GM21447 (cell line): ENCODE data around the gene SWAP70.
"Not testable (repeated sequence)": the region's sequence is repeated elsewhere in the genome, so short reads cannot be mapped to it uniquely, and the experiment has no call there.

Experiments used
- ATAC-seq: cut with Tn5 transposase; IDR thresholded peaks from one replicate; pipeline ENCODE4 v1.9.1; 2021; ENCODE audit not compliant: unreplicated experiment

Gene SWAP70

DNA sequence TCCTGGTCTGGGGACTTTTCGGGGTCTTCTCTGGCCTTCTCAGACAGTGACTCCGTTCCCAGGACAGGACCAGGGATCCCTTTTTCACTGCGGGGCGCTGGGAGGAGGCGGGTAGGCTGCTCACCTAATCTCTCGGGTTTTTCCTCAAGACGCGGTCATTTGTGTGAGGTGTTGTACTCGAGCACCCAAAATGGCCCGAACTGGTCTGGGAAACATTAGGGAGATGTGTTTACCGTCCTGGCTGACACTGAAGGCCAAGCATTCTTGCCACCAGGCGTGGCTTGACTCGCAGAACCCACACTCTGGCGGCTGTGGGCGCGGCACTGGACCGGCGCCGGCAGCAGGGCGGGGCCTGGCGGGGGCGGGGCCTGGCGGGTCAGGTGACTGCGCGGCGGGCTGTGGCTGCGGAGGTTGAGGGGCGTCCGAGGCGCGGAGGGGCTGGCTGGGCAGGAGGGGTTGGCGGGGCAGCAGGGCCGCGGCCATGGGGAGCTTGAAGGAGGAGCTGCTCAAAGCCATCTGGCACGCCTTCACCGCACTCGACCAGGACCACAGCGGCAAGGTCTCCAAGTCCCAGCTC, at the start of gene SWAP70:
Gene SWAP70 (plus strand): TSS at position 379 of the 577 bp plus-strand sequence. CDS start 103 bp downstream, at position 482.
- ATAC-seq: peak; percentile 74

DNA sequence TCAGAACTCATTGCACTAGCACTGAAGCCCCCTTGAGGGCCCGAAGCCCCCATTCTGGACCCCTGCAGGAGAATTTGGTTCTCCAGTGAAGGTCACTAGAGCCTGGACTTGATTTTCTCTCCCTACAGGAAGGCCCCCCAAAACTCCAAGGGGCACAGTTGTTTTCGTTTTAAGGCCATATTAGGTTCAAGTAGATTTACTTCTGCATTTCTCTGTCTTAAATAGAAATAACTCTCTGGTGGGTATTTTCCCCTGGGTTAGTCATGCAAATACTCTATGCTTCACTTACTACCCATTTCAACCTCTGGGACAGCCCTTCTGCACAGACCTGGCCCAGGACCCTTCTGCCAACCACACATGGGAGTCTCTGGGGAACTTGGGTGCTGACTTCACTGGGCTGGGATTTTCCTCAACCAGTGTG, 48.8 kb upstream of the SWAP70 start:
- peak; percentile 57 for ATAC-seq

DNA sequence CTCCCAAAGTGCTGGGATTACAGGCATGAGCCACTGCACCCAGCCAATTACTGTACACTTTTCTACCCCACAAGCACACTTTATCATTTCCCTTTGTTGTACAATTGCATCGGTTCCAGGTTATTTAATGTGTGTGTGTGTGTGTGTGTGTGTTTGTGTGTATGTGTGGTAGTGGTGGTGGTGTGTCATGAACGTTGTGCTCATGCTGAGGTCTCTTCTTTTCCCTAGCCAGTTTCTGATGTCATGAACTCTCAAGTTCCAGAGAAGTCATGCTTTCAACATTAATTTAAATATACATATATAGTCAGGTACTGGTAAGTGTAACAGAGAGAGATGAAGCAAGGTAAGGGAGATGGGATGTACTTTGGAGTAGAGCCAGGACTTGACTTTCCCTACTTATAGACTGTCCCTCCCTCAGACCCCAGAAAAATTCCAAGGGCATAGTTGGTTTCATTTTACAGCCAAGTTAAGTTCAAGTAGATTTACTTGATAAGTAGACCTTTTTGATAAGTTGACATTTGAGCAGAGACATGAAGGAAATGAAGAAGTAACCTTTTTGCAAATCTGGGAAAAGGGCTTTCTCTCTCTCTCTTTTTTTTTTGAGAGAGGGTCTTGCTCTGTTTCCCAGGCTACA, 47.7 kb upstream of the SWAP70 start:
- no peak for ATAC-seq

DNA sequence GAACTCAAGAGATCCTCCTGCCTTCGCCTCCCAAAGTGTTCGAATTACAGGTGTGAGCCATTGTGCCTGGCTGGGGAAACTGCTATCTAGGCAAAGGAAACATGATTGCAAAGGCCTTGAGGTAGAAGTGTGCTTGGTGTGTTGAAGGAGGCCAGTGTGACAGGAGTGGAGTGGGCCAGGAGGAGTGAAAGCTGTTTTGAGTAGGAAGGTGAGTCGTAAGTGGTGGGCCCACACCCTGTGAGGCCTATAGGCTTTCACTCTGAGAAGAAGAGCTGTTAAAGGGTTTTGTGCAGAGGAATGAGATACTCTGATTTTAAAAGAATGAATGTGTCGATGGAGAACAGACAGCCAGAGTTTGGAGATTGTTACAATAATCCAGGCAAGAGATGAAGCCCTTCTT, 47.0 kb upstream of the SWAP70 start:
- no peak for ATAC-seq

DNA sequence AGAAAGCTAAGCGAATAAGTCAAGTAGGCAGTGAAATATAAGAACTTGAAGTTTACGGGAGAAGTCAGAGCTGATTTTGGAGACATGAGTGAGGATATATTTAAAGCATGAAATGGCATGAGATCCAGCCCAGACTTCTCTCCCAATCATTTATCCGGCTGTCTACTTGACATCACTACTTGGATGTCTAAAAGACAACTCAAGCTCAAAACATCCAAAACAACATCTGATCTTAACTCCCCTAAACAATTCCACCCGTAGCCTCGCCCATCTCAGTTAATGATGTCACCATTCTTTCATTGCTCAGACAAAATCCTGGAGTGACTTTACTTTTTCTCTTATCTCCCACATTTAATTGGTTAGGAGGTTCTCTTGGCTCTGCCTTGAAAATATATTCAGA, 45.9 kb upstream of the SWAP70 start:
- ATAC-seq: no peak

DNA sequence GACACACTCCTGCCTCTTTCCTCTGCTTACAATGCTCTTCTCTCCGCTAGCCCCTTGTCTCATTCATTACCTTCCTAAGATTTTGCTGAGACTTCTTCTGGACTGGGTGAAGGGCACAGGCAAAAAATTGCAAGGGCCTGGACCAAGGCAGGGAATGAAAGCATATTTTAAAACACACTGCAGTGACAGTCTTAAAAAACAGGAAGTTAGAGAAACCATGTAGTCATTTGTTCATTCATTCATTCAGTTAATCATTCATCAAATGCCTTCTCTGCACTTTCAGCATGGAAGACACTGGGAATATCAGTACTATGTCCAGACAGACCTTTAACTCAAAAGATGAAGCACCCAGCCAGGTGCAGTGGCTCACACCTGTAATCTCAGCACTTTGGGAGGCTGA, 44.9 kb upstream of the SWAP70 start:
- no peak for ATAC-seq

DNA sequence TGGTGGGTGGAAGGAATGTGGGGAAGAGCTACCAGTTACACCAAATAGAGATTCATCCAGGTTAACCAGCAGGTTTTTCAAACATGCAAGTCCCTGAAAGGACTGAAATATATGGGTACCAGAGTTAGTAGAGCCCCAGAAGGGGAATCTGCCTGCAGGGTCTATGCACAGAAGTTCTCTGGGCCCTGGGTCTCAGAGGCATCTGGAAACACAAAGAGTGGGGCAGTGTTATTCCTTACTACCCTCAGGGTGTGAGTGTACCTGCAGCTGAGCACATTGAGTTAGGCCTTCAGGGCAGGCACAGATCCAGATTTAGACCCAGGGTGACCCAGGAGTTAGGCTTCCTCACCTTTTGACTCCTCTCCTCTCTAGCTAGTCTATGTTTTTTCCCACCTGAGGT, 43.9 kb upstream of the SWAP70 start:
- no peak for ATAC-seq

DNA sequence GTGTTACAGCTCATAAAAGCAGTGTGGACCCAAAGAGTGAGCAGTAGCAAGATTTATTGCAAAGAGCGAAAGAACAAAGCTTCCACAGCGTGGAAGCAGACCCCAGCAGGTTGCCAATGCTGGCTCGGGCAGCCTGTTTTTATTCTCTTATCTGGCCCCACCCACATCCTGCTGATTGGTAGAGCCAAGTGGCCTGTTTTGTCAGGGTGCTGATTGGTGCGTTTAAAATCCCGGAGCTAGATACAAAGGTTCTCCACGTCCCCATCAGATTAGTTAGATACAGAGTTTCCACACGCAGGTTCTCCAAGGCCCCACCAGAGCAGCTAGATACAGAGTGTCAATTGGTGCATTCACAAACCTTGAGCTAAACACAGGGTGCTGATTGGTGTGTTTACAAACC, 41.5 kb upstream of the SWAP70 start:
- not testable (repeated sequence) for ATAC-seq

DNA sequence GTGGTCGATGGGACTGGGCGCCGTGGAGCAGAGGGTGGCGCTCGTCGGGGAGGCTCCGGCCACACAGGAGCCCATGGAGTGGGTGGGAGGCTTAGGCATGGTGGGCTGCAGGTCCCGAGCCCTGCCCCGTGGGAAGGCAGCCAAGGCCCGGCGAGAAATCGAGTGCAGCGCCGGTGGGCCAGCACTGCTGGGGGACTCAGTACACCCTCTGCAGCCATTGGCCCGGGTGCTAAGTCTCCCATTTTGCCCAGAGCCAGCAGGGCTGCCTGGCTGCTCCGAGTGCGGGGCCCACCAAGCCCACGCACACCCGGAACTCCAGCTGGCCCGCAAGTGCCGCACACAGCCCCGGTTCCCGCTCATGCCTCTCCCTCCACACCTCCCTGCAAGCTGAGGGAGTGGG, 40.8 kb upstream of the SWAP70 start:
- ATAC-seq: not testable (repeated sequence)

DNA sequence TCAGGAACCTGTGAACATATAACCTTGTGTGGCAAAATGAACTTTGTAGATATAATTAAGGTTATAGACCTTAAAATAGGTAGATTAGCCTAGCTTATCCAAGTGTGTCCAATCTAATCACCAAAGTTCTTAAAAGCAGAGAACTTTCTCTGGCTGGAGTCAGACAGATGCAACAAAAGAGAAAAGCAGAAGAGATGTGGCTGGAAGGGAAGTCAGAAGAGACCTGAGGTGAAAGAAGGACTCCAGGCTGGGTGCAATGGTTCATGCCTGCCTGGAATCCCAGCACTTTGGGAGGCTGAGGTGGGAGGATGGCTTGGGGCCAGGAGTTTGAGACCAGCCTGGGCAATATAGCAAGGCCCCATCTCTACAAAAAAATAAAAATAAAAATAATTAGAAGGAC, 39.4 kb upstream of the SWAP70 start:
- no peak for ATAC-seq

DNA sequence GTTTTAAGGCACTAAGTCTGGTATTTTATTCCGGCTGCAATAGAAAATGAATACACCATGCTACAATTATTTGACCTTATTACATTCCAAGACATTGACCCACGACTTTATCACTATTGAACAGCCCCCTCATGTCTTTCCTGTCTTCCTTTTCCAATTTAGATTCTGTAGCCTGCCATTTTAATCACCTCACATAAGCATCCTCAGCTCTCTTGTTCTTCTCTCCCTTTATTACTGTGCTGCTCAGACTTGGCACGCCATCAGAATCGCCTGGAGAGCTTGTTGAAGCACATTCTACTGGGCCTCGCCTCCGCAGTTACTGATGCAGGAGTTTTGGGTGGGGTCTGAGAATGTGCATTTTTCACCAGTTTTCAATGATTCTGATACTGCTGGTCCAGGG, 38.7 kb upstream of the SWAP70 start:
- ATAC-seq: no peak

DNA sequence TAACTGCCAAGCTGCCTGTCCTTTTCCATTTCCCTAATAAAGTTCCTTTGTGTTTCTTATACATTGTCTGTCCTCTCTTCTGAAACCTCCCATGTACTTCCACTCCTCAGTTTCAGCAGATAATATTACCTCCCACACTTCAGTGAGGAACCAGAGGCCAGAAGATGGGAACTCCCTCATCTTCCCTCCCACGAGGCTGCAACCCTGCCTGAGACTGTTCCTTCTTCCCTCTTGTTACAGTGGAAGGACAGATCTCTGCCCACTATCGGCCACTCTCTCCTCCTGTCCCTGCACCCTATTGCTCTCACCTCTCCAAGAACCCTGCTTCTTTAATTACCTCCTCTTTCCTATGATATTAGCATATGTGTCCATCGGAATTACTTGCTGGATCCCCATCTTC, 38.1 kb upstream of the SWAP70 start:
- ATAC-seq: no peak

DNA sequence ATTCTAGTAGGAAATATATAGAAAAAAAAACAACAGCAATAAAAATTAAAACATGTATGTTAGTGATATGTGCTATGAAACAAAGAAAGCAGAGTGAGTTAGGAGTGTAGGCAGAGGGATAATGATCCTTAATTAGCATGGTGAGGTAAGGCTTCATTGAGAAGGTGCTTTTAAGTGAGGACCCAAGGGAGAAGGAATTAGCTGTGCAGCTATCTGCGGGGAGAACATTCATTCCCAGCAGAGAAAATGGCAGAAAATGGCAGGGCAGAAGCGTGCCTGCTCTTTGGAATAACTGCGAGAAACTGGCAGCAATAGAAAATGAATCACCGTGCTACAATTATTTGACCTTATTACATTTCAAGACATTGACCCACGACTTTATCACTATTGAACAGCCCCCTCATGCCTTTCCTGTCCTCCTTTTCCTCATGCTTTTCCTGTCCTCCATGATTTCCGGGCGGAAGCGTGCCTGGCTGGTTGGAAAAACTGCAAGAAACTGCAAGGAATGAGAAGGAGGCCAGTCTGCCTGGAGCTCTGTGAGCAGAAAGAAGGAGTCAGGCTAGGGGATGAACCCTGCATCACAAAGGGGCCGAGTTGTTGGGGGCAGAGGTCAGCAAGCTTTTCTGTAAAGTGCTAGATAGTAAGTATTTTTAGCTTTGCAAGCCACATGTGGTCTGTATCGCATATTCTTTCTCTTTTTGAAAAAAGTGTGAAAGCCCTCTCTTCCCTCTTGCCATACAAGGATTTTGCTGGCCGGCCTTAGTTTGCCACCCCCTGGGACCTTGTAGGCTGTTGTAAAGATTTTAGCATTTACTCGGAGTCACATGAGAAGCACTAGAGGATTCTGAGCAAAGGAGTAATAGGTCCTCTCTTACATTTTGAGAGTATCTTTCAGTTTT, 37.1 kb upstream of the SWAP70 start:
- ATAC-seq: no peak

DNA sequence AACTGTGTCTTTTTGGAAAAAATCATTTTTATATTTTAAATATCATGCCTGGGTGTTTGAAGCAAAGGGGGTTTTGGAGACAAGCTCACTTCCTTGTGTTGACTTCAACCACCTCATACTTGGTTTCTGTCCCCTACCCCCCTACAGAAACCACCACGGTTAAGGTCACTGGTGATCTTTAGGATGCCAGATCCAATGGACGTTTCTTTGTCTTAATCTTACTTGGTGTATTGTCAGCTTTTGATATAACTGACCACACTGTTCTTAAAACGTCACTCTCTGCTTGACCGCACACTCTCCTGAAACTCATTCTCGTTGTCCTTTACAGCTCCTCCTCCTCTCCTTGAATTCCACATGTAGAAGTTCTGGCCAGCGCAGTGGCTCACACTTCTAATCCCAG, 34.8 kb upstream of the SWAP70 start:
- peak; percentile 58 for ATAC-seq

DNA sequence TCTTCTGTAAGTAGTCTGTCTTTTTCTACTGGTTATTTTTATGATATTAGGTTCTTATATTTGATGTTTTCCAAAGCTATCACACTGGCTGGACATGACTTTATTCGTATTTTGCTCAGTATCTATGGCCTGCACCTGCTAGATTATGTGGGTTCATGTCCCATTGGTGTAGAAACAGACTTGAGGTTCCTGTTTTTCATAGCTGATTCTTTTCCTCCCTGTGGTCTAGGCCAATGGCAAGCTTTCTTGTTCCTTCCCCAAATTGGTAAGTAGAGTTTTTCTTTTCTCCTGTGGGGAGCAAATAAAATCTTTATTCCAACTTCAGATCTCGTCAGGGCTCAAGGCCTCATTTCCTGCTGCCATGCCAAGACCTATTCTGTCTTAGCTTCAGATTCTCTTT, 30.2 kb upstream of the SWAP70 start:
- no peak for ATAC-seq

DNA sequence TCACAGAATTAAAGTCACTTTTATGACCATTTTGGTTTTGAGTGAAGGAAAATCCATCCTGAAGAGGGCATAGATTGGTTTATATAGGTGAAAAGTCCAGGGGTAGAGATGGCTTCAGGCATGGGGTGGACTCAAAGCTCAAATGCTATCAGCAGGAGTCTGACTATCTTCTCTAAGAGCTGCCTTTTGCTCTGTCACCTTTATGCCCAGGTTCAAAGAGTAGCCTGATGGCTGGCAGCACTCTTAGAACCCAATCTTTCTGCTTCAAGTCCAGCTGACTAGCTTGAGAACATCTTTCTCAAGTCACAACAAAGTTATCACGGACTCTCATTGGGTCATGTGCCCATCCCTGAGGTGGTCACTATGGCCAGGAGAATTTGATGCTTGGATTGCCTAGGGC, 27.2 kb upstream of the SWAP70 start:
- ATAC-seq: no peak

DNA sequence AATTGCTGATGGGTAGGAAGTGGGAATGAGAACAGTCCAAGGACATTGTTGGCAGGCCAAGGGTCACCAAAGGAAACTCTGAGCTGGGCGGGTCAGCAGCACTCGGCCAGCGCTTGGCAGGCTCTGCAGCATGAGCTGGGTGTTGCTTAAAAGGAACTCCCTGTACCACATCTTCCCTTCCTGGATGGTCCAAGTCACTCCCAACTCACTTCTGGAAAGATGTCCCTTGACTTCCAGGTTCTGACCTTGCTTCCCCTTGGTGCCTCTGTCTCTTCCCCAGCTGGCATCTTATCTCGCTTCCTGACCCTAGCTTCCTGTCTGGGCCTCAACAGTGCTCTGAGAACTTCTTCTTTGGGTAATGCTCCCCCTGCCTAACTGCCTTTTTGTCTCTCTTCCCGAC, 24.8 kb upstream of the SWAP70 start:
- no peak for ATAC-seq

DNA sequence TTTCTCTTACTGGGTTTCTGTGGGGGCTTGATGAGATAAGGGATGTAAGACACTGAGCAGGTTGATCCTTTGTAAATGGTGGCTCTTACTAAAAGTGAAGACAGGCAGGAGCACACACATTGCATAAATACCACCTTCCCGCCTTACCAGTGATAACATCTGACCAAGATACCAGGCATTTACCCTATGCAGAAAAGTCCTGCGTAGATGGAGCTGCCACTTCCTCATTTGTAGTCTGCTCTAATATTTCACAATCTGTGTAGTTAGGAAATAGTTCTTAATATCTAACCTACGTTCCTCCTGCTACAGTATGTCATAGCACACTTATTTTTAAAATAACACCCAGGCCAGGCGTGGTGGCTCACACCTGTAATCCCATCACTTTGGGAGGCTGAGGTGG, 23.9 kb upstream of the SWAP70 start:
- ATAC-seq: no peak

DNA sequence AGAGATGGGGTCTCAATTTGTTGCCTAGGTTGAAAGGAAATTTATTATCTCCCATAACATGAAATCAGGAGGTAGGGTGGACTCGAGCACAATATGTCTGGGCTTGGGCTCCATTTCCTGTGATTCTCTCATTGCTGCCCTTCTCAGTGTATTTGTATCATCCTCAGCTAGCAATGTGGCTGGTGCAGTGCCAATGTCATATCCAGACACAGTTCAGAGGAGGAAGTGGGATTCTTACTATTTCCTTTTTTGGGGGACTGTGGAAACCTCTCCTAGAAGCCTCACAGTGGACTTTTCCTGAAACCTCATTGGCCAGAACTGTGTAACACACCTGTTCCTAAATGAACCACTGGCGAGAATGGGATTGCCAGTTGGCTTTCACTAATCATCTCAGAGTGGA, 21.0 kb upstream of the SWAP70 start:
- ATAC-seq: no peak

DNA sequence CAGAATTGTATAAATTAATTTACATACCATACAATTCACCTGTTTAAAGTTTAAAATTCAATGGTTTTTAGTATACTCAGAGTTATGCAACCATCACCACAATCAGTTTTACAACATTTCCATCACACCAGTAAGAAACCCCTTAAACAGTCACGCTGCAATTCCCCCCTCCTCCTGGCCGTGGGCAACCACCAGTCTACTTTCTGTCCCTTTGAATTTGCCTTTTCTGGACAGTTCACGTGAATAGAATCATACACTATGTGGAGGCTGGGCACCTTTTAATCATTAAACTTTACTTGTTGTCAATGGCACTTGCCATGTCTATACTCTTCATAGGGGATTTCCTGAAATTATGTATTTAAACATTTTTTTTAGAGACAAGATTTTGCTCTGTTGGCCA, 20.1 kb upstream of the SWAP70 start:
- ATAC-seq: peak; percentile 85

DNA sequence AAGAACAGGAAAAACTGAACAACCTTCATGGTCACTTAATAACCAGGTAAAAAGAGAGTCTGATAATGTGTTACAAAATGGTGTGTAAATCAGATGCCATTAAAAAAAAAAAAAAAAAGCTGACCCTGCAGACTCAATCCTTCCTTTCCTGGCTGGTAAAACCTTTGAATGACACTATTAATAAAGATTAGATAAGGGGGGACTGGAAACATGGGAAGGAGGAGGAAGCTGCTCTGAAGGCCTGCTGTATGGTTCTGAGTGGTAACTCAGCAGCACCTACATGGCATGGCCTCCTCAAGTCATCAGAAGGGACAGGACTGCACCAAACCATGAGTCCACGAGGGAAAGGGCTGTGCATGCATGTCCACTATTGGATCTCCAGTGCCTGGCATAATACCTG, 18.0 kb upstream of the SWAP70 start:
- no peak for ATAC-seq

DNA sequence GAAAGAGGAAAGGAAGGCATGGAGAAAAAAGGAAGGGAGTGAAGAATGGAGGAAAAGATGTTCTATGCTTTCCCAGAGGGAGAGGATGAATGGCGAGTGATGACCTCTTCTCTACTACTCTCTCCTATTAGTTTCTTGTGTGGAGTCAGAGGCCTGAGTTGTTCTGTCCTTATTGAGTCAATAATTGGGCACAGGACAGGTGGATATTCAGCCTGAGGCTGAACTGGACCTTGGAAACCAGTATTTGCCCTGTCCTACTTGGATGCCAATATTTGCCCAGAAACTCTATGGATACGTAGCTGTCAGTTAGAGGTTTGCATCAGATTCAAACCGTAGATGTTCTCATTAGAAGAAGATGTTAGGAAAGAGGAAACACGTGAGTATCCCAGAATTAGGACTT, 17.6 kb upstream of the SWAP70 start:
- ATAC-seq: no peak
